Measurements from ENCODE around the gene GTPBP2.
"Not testable (repeated sequence)": the region's sequence is repeated elsewhere in the genome, so short reads cannot be mapped to it uniquely, and the experiment has no call there.

Gene GTPBP2

DNA sequence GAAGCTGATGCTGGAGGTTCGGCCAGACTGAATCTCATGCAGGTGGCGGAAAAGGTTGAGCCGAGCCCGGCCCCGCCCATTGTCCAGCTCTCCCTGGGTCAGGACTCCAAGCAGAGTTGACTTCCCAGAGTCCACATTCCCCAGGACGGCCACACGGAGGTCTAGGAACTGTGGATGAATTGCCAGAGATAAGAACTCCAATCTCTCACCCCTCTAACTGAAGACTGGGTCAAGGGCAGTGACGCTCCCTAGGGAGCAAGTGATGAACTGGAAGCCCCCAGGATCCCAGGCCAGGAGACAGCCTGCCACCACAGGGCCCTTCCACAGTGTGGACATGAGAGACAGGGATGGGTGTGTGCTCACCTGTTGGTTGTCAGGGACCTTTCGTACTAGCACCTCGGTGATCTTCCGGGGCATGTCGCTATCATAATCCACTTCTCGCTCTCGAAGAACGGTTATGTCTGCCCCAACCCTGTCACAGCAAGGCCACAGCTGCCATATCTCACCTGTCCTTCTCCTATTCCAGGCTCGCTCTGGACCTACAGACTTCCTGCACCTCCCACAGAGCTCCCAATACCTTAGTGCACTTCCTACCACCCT lies 3.6 kb downstream of the GTPBP2 start:
- H3K27ac ChIP-seq, result peak overlapping the region; percentile 99
- DNase-seq (ENCODE audit: low read depth, low spot score), result no peak

DNA sequence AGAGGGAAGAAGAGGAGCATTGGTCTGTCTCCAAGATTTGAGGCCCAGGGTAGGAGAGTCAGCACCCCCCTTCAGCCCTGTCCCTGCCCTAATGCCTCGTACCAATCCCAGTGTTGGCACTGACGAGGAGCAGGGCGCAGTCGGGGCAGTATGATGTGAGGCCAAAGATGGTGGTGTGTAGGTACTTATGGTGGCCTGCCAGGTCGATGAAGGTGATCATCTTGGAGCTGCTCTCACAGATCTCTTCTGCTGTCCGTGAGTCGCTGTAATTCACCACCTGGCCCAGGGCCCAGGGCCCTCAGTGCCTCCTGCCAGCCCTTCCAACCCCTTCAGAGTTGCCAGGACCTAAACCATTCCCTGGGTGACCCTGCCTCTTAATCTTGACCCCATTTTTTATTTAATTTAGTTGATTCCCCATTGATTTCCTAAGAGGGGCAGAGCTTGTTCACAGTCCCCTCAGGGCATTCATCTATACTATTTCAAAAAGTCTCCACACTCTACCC lies 4.2 kb downstream of the GTPBP2 start:
- no peak for DNase-seq (ENCODE audit: low read depth, low spot score)
- H3K27ac ChIP-seq, result peak overlapping the region; percentile 99

GRCh38 chr6:43623880-43624785 lies 4.9 kb downstream of the GTPBP2 start:
- peak overlapping the region; percentile 99 for H3K27ac ChIP-seq
- no peak for DNase-seq (ENCODE audit: low read depth, low spot score)

- DNase-seq (ENCODE audit: low read depth, low spot score), result no peak
- peak overlapping the region; percentile 99 for H3K27ac ChIP-seq
These were observed 6.5 kb downstream of the GTPBP2 start for GRCh38 chr6:43622541-43622940.

- no peak for DNase-seq (ENCODE audit: low read depth, low spot score)
- no peak overlapping the region for H3K27ac ChIP-seq
These were observed 7.3 kb downstream of the GTPBP2 start for GRCh38 chr6:43621836-43622180.

DNA sequence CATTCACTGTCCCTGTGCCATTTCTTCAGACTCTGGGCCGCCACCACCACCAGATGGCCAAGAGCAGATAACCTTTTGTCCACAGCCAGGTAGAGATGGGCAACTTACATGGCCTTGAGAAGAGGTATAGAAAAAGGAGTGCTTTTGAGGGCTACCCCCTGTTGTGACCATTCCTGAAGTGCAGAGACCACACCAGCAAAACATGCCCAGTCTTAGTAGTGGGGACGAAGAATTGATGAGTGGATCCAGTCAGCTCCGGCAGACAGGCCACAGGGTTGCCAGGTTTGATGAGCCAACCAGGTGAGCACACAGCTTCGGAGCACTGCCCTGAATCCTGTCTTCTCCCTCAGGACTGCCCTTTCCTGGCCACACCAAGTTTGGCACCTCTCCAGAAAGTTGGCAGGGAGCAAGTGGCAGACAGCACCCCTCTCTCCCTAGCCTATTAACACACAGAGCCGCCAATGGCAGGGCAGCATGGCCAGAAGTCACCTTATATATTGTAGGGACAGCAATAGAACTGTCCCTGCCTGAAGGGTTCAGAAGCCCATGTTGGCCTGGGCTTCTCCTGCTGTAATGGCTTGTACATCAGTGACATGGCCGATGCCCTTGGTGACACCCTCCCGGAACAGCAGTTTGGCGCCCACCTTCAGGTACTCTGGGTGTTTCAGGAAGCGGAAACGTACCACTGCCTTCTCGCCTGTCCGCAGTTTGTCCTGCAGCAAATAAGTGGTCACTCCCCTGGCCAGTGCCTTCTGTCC lies 7.8 kb downstream of the GTPBP2 start:
- no peak for DNase-seq (ENCODE audit: low read depth, low spot score)
- no peak overlapping the region for H3K27ac ChIP-seq

DNA sequence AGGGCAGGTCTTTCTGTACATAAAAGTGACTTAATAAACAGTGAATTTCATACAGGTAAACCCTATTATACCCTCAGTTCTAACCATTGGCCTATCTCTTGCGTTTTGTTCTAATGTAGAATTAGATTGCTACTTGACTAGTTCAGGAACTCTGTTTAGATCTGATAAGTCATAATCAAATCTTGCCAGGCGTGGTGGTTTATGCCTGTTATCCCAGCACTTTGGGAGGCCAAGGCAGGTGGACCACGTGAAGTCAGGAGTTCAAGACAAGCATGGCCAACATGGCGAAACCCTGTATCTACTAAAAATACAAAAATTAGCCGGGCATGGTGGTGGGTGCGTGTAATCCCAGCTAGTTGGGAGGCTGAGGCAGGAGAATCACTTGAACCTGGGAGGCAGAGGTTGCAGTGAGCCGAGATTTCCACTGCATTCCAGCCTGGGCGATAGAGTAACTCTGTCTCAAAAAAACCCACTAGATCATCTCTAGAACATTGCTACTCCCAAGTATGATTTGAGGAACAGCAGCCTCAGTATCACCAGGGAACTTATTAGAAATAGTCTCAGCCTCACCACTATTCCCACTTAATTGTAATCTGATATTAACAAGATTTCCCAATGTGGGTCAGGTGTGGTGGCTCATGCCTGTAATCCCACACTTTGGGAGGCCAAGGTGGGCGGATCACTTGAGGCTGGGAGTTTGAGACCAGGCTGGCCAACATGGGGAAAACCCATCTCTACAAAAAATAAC lies 12.2 kb downstream of the GTPBP2 start:
- no peak for DNase-seq (ENCODE audit: low read depth, low spot score)
- peak overlapping the region; percentile 8 for H3K27ac ChIP-seq

DNA sequence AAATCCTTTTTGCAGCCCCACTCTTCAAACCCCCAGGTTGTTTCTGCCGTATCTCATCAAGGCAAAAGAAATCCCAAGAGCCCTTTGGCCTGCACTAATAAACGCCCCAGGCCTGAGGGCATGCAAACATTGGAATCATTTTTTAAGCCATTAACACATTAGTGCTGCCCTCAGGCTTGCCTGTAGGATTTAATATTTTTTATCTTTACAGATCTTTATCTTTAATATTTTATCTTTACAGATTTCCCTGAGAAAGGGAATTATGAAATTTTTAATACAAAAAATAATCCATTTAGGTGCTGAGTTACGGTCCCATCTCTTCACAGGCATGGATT lies 14.7 kb downstream of the GTPBP2 start:
- no peak overlapping the region for H3K27ac ChIP-seq
- no peak for DNase-seq (ENCODE audit: low read depth, low spot score)

DNA sequence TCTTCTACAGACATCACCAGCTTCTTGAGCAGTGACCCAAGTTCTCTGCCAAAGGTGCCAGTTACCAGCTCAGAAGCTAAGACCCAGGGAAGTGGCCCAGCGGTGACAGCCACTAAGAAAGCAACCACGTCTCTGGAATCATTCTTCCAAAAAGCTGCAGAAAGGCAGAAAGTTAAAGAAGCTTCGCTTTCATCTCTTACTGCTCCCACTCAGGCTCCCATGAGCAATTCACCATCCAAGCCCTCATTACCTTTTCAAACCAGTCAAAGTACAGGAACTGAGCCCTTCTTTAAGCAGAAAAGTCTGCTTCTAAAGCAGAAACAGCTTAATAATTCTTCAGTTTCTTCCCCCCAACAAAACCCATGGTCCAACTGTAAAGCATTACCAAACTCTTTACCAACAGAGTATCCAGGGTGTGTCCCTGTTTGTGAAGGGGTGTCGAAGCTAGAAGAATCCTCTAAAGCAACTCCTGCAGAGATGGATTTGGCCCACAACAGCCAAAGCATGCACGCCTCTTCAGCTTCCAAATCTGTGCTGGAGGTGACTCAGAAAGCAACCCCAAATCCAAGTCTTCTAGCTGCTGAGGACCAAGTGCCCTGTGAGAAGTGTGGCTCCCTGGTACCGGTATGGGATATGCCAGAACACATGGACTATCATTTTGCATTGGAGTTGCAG lies 15.2 kb downstream of the GTPBP2 start:
- H3K27ac ChIP-seq, result no peak overlapping the region
- DNase-seq (ENCODE audit: low read depth, low spot score), result no peak

DNA sequence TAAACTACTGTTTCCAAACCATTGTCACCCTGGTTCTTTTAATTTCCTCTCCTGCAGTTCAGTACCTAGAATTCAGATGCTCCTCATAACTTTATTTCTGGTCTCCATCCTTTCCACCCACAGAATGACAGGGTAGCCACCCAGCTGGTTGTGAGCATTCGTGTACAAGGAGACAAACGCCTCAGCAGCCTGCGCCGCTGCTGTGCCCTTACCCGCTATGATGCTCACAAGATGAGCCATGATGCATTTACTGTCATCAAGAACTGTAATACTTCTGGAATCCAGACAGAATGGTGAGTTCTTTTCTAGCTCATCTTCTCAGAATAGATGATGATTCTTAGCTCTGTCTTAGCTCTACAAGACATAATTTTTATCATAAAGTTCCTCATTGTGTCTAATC lies 18.6 kb downstream of the GTPBP2 start:
- no peak overlapping the region for H3K27ac ChIP-seq
- DNase-seq (ENCODE audit: low read depth, low spot score), result no peak

- H3K27ac ChIP-seq, result no peak overlapping the region
- no peak for DNase-seq (ENCODE audit: low read depth, low spot score)
These were observed 19.7 kb downstream of the GTPBP2 start for GRCh38 chr6:43609402-43609801.

DNA sequence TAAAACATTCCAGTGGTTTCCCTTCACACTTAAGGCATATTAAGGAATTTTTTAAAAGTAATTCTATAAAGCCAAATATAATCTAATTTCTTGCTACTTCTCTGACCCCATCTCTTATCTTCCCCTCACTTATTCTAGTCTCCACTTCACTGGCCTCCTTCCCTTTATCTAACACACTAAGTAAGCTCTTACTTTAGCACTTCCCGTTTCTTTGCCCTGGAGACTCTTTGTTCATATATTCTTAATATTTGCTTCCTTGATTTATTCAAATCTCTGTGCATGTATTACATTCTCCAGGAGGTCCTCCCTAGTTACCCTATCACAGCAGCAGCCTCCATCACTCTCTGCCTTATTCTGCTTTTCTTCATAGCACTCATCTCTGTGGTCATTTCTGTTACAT lies 20.3 kb downstream of the GTPBP2 start:
- no peak for DNase-seq (ENCODE audit: low read depth, low spot score)
- H3K27ac ChIP-seq, result no peak overlapping the region

DNA sequence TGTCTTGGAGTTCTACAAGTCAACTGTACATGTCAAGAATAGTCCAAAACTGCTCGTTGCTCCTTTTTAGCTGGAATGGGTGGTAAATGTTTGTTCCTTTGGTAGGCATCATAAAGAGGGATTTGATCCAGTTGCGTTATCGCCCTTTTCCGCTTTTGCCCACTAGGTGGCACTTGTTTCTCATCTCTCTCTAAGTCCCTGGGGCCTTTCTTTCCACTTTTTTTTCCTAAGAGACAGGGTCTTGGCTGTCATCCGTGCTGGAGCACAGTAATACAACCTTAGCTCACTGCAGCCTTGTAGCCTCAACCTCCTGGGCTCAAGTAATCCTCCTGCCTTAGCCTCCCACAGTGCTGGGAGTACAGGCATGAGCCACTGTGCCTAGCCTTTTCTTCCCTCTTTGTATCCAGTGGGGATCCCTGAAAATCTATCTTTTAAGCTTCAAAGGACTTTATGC lies 20.7 kb downstream of the GTPBP2 start:
- DNase-seq (ENCODE audit: low read depth, low spot score), result peak; percentile 12

GRCh38 chr6:43606019-43606418 lies 23.0 kb downstream of the GTPBP2 start:
- DNase-seq (ENCODE audit: low read depth, low spot score), result no peak
- no peak overlapping the region for H3K27ac ChIP-seq

More for the DNA sequence above, 20.7 kb downstream of the GTPBP2 start:
- no peak overlapping the region for H3K27ac ChIP-seq

DNA sequence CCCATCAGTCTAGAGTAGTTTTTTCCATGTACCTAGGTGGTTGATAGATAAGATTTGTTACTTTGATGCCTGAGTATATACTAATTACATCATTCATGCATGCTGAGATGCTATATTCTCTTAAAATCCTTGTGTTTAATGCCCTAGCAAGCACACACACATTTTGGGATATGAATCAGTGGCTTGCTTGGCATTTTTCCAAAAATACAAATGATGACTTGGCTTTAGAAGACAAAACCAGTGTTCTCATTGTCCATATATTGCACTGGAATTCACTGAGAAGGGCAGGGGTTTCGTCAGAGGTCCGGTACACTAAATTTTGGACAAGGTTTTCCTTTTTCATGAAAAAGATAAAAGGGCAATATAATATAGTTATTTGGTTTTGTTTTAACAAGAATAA lies 24.9 kb downstream of the GTPBP2 start:
- peak overlapping the region; percentile 34 for H3K27ac ChIP-seq
- DNase-seq (ENCODE audit: low read depth, low spot score), result peak; percentile 36

DNA sequence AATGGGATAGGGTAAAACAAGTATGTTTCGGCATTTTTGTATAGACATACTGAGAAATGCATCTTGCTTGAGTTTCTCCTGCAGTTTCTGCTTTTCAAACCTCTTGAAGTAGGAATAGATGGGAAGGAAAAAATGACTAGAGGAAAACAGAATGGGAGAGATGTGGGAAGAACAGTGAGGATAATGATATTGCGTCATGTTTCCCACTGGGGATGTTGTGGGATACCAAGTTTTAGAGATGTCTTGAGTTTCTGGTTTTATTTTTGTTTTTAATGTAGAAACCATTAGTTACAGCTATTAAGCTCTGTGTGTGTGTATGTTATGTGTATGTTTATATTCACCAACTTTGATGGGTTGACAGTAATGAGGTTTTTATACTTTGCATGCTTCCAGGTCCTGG lies 28.5 kb downstream of the GTPBP2 start:
- DNase-seq (ENCODE audit: low read depth, low spot score), result no peak
- no peak overlapping the region for H3K27ac ChIP-seq

- no peak for DNase-seq (ENCODE audit: low read depth, low spot score)
- no peak overlapping the region for H3K27ac ChIP-seq
These were observed 35.1 kb downstream of the GTPBP2 start for GRCh38 chr6:43593938-43594337.

- H3K27ac ChIP-seq; DNase-seq (ENCODE audit: low read depth, low spot score): not testable (repeated sequence)
These were observed 39.5 kb downstream of the GTPBP2 start for GRCh38 chr6:43589564-43589963.

DNA sequence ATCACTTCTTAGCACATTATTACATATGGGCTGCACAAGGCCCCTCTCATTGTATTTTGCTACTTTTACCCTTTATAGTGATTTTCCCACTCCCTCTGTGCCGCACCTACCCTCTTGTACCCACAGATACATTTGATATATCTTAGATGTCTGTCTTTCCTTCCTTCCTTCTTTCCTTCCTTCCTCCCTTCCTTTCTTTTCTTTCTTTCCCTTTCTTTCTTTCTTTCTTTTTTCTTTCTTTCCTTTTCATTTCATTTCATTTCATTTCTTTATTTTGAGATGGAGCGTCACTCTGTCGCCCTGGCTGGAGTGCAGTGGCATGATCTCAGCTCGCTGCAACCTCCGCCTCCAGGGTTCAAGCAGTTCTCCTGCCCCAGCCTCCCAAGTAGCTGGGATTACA lies 40.9 kb downstream of the GTPBP2 start:
- no peak for DNase-seq (ENCODE audit: low read depth, low spot score)
- H3K27ac ChIP-seq, result no peak overlapping the region

Data from epithelial cell of prostate (primary cell).